ENCODE results near the gene ELAC2. TPM values are rescaled to one million over a fixed set of nuclear protein-coding genes. Genes with fewer than 3 reads are reported as not detected.

The ELAC2 gene
- total RNA-seq, 1 experiment from 2014 or later: 38.9 TPM

GRCh38 chr17:12964162-12964561 lies 53.7 kb downstream of the ELAC2 start:
- no peak for DNase-seq
- no peaks in the 10 kb centered on the region for H3K27me3 Mint-ChIP-seq (ENCODE audit: insufficient read depth, unreplicated experiment)
- H3K4me3 ChIP-seq (ENCODE audit: low read depth, low read length): no peak overlapping the region
- no peaks in the 10 kb centered on the region for H3K4me1 Mint-ChIP-seq (ENCODE audit: low read depth, unreplicated experiment)
- ChIA-PET CTCF (no interaction called here), POLR2A (no interaction called here)
- no peak for TF ChIP-seq CTCF (IDR thresholded peaks at IDR 0.05; ENCODE audit: insufficient read depth in 1 of 2, low read depth in 1 of 2, low read length in 1 of 2, severe bottlenecking in 1 of 2, unreplicated experiment in 1 of 2)
- no TSS peak for BruUV-seq (replicated peaks)
- H3K4me3 Mint-ChIP-seq (ENCODE audit: unreplicated experiment): no peak overlapping the region
- H3K9me3 Mint-ChIP-seq (ENCODE audit: unreplicated experiment): no peaks in the 10 kb centered on the region
- no peaks in the 10 kb centered on the region for H3K36me3 Mint-ChIP-seq (ENCODE audit: insufficient read depth, unreplicated experiment)
- no peaks in the 10 kb centered on the region for H3K36me3 ChIP-seq (ENCODE audit: control insufficient read depth, insufficient read depth, low read length)
- no peaks in the 10 kb centered on the region for H3K9me3 ChIP-seq
- intact Hi-C loops (cut with micrococcal nuclease; ENCODE audit: unreplicated experiment): no loop called here
- H3K27me3 ChIP-seq (replicated peaks; ENCODE audit: control insufficient read depth, insufficient read depth, low read length): no peaks in the 10 kb centered on the region
- no peaks in the 10 kb centered on the region for H3K4me1 ChIP-seq
- H3K27ac Mint-ChIP-seq (ENCODE audit: unreplicated experiment): no peak overlapping the region

- no peak for DNase-seq
- CTCF ChIA-PET: no interaction called here
- Histone ChIP-seq H3K9me3 (no peaks in the 10 kb centered on the region), H3K27me3 (replicated peaks; ENCODE audit: control insufficient read depth, insufficient read depth, low read length) (no peaks in the 10 kb centered on the region), H3K4me3 (ENCODE audit: low read depth, low read length) (no peak overlapping the region), H3K36me3 (ENCODE audit: control insufficient read depth, insufficient read depth, low read length) (no peaks in the 10 kb centered on the region), H3K4me1 (no peaks in the 10 kb centered on the region)
- no TSS peak for BruUV-seq (replicated peaks)
- H3K27me3 Mint-ChIP-seq (ENCODE audit: insufficient read depth, unreplicated experiment): no peaks in the 10 kb centered on the region
- no peak for TF ChIP-seq CTCF (IDR thresholded peaks at IDR 0.05; ENCODE audit: insufficient read depth in 1 of 2, low read depth in 1 of 2, low read length in 1 of 2, severe bottlenecking in 1 of 2, unreplicated experiment in 1 of 2)
- H3K4me1 Mint-ChIP-seq (ENCODE audit: low read depth, unreplicated experiment): no peaks in the 10 kb centered on the region
- no peaks in the 10 kb centered on the region for H3K9me3 Mint-ChIP-seq (ENCODE audit: unreplicated experiment)
- intact Hi-C loops (cut with micrococcal nuclease; ENCODE audit: unreplicated experiment): no loop called here
- no peak overlapping the region for H3K4me3 Mint-ChIP-seq (ENCODE audit: unreplicated experiment)
- POLR2A ChIA-PET: no interaction called here
- H3K36me3 Mint-ChIP-seq (ENCODE audit: insufficient read depth, unreplicated experiment): no peaks in the 10 kb centered on the region
- no peak overlapping the region for H3K27ac Mint-ChIP-seq (ENCODE audit: unreplicated experiment)
Observed at GRCh38 chr17:12963505-12963904, 54.3 kb downstream of the ELAC2 start.

- H3K4me3 Mint-ChIP-seq (ENCODE audit: unreplicated experiment): no peak overlapping the region
- no peaks in the 10 kb centered on the region for H3K9me3 Mint-ChIP-seq (ENCODE audit: unreplicated experiment)
- Histone ChIP-seq H3K4me1 (no peaks in the 10 kb centered on the region), H3K4me3 (ENCODE audit: low read depth, low read length) (no peak overlapping the region), H3K9me3 (no peaks in the 10 kb centered on the region), H3K36me3 (ENCODE audit: control insufficient read depth, insufficient read depth, low read length) (no peaks in the 10 kb centered on the region), H3K27me3 (replicated peaks; ENCODE audit: control insufficient read depth, insufficient read depth, low read length) (no peaks in the 10 kb centered on the region)
- no peaks in the 10 kb centered on the region for H3K27me3 Mint-ChIP-seq (ENCODE audit: insufficient read depth, unreplicated experiment)
- ChIA-PET POLR2A (no interaction called here), CTCF (no interaction called here)
- H3K36me3 Mint-ChIP-seq (ENCODE audit: insufficient read depth, unreplicated experiment): no peaks in the 10 kb centered on the region
- H3K4me1 Mint-ChIP-seq (ENCODE audit: low read depth, unreplicated experiment): no peaks in the 10 kb centered on the region
- H3K27ac Mint-ChIP-seq (ENCODE audit: unreplicated experiment): no peak overlapping the region
- no peak for TF ChIP-seq CTCF (IDR thresholded peaks at IDR 0.05; ENCODE audit: insufficient read depth in 1 of 2, low read depth in 1 of 2, low read length in 1 of 2, severe bottlenecking in 1 of 2, unreplicated experiment in 1 of 2)
- no peak for DNase-seq
- intact Hi-C loops (cut with micrococcal nuclease; ENCODE audit: unreplicated experiment): no loop called here
- no TSS peak for BruUV-seq (replicated peaks)
Observed at GRCh38 chr17:12961655-12962054, 56.2 kb downstream of the ELAC2 start.

Data from Caco-2 (cell line).